ENCODE measurements around the gene POU2F3.

DNA sequence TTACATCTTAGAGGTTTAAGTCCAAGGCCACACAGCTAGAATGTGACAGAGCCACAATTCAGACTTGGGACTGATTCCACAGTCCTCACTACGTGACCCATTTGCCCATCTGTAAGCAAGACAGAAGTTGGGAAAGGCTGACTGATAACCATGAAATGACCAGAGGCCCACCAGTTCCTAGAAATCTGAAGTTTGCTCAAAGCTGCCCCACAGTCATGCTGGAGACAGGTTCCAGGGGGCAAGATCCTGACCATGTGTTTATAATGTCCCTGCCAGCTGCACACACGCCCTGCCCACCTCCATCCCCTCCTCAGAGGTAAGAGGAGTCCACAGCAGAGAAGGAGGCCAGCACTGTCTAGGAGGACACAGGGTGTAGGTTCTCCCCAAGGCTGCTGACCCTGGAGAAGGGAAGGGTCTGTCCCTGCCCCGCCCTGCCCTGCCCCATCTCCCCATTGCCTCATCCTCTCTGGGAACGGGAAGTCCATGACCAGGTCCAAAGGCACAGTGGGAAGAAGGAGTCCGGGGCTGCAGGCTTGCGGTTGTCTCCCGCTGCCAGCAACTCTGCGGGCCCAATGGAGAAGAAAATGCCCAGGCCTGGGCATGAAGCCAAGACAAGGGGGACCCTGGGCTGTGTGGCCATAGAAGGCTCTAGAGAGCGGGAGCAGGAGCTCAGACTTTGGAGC, 41.0 kb upstream of the POU2F3 start:
- TF ChIP-seq POLR2A (IDR thresholded peaks at IDR 0.05) = no peak
- TF ChIP-seq, protein P1, sequence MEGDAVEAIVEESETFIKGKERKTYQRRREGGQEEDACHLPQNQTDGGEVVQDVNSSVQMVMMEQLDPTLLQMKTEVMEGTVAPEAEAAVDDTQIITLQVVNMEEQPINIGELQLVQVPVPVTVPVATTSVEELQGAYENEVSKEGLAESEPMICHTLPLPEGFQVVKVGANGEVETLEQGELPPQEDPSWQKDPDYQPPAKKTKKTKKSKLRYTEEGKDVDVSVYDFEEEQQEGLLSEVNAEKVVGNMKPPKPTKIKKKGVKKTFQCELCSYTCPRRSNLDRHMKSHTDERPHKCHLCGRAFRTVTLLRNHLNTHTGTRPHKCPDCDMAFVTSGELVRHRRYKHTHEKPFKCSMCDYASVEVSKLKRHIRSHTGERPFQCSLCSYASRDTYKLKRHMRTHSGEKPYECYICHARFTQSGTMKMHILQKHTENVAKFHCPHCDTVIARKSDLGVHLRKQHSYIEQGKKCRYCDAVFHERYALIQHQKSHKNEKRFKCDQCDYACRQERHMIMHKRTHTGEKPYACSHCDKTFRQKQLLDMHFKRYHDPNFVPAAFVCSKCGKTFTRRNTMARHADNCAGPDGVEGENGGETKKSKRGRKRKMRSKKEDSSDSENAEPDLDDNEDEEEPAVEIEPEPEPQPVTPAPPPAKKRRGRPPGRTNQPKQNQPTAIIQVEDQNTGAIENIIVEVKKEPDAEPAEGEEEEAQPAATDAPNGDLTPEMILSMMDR (IDR thresholded peaks at IDR 0.05) = no peak

Data from heart left ventricle (tissue), 13 donors.